GM12892 (cell line): ENCODE data around the gene HOXC5.

ENCODE experiments used
- POLR2A ChIP-seq: IDR thresholded peaks from 2 replicates; pipeline ENCODE4 v1.6.1; 2011; ENCODE audit warnings: low read depth, low read length, control low read depth
- POLR2AphosphoS5 ChIP-seq: IDR thresholded peaks from 2 replicates; pipeline ENCODE4 v1.6.1; 2011; ENCODE audit warnings: low read depth, low read length, control low read depth

DNA sequence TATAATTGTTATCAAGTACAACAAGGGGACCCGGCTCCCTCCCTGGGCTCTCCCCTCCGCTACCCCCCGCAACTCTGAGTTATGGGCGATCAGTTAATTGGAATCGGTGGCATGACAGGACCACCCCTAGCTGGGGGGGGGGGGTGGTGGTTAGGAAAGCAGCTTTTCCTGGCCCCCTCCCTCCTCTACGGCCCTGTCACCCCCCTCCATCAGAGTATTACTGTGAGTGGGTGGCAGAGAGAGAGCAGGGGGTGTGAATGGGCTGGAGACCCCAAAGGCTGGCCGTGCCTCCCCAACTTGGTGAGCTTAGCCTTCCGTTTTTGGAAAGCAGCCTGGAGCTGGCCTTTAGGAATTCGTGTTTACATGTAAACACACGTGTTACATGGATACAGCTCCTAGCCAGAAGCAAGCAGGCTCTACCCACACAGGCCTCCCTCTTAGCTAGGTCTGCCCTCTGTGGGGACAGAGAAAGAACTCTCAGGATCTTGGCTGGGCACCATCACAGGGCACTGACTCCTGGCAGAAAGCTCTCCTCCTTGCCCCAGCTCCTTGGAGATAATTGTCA is 19.7 kb downstream of the HOXC5 start:
- no peak for TF ChIP-seq POLR2A
- no peak for TF ChIP-seq POLR2AphosphoS5
